ENCODE measurements around the gene PPP2R5B. TPM values are rescaled to one million over a fixed set of nuclear protein-coding genes. Genes with fewer than 3 reads are reported as not detected.

Gene PPP2R5B
- 10.5 and 11.1 TPM in 2 replicates for polyA plus RNA-seq (2013)

DNA sequence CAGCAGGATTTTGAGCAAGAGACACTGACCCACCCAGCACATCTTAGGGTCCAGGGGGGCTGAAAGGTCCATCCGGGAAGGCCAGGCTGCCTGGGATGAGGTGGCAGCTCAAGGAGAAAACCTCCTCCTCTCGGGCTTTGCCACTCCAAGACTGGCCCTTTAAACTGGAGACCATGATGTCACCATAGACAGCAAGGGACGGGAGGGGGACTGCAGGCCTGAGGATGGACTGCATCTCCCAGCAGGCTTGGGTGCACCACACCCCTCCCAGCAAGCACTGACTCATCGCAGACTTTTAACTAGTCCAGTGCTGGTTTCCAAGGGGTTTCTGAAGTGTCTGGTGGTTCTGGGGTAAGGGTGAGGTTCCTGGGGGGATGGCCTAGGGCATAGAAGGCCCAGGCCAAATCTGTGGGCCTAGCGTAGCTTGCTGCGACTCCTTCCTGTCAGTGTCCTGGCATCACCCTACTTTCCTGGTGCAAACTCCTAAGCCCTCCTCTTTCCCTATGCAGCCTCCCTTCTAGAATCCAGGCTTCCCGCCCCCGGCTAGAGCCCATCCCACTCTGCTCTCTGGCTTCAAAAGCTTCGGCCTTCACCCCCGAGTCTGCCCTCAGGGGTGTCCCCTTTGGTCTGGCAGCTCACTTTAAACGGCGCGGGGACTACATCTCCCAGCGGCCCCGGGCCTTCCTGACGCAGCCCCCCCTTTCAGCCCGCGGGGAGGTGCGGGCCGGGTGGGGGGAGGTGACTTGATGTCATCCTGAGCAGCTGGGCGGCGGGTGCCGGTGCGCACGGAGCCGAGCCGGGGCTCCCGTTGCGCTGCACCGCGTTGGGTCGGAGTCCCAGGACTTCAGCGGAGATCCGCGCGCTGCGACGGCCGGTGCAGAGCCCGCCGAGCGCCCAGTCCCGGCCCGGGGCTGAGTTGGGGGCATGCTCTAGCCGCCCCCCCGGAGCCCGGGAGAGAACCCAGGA lies at the start of gene PPP2R5B:
Gene PPP2R5B, plus strand, starts transcription at position 746 of the 966 bp plus-strand sequence. CDS start 1,046 bp downstream, outside the sequence.
- Histone ChIP-seq H3K79me1 (ENCODE audit: low read length) (peaks cover 9% of the 10 kb centered on the region), H3K9me3 (ENCODE audit: insufficient read depth, low read depth, low read length) (peaks cover 2% of the 10 kb centered on the region), H3K4me1 (ENCODE audit: control insufficient read depth in 1 of 2, insufficient read depth in 2 of 2, low read length in 2 of 2) (peaks cover 0 to 2% of the 10 kb centered on the region in 2 experiments), H3K27ac (ENCODE audit: low read depth, low read length) (peak within 1 kb of the TSS; percentile 59), H2AK5ac (ENCODE audit: low read length) (peak within 1 kb of the TSS; percentile 26), H2BK120ac (ENCODE audit: insufficient read depth, low read length, poor library complexity) (peak within 1 kb of the TSS; percentile 41), H3K23ac (ENCODE audit: low read length) (no peak within 1 kb of the TSS), H3K4ac (ENCODE audit: low read depth, low read length) (peak within 1 kb of the TSS; percentile 19), H3K4me3 (ENCODE audit: low read depth, low read length) (peak within 1 kb of the TSS; percentile 85), H3K4me2 (ENCODE audit: low read length) (peak within 1 kb of the TSS; percentile 95), H4K91ac (ENCODE audit: low read depth, low read length) (peak within 1 kb of the TSS; percentile 71), H2BK5ac (ENCODE audit: low read depth, low read length, poor library complexity) (peak within 1 kb of the TSS; percentile 34), H2BK12ac (ENCODE audit: low read length) (peak within 1 kb of the TSS; percentile 14), H3K36me3 (ENCODE audit: control insufficient read depth in 1 of 2, insufficient read depth in 2 of 2, low read length in 2 of 2) (peaks cover 0 to 4% of the 10 kb centered on the region in 2 experiments), H3K14ac (ENCODE audit: low read length) (peak within 1 kb of the TSS; percentile 52), H3K9ac (ENCODE audit: low read length) (peak within 1 kb of the TSS; percentile 71), H4K12ac (ENCODE audit: low read depth, low read length) (peak within 1 kb of the TSS; percentile 35), H4K8ac (ENCODE audit: low read depth, low read length) (peak within 1 kb of the TSS; percentile 89), H3K27me3 (ENCODE audit: insufficient read depth, low read length) (no peaks in the 10 kb centered on the region), H3K18ac (ENCODE audit: low read length) (peak within 1 kb of the TSS; percentile 44), H2AFZ (ENCODE audit: insufficient read depth, low read length, poor library complexity) (peak within 1 kb of the TSS; percentile 70), H3K79me2 (ENCODE audit: control insufficient read depth, insufficient read depth, low read length, poor library complexity) (peaks cover 3% of the 10 kb centered on the region)
- WGBS (ENCODE audit: extremely low coverage, insufficient coverage, insufficient read length) = no CpG with 5 or more reads among the region's 47 CpGs
- peak; percentile 80 to 88 for DNase-seq

DNA sequence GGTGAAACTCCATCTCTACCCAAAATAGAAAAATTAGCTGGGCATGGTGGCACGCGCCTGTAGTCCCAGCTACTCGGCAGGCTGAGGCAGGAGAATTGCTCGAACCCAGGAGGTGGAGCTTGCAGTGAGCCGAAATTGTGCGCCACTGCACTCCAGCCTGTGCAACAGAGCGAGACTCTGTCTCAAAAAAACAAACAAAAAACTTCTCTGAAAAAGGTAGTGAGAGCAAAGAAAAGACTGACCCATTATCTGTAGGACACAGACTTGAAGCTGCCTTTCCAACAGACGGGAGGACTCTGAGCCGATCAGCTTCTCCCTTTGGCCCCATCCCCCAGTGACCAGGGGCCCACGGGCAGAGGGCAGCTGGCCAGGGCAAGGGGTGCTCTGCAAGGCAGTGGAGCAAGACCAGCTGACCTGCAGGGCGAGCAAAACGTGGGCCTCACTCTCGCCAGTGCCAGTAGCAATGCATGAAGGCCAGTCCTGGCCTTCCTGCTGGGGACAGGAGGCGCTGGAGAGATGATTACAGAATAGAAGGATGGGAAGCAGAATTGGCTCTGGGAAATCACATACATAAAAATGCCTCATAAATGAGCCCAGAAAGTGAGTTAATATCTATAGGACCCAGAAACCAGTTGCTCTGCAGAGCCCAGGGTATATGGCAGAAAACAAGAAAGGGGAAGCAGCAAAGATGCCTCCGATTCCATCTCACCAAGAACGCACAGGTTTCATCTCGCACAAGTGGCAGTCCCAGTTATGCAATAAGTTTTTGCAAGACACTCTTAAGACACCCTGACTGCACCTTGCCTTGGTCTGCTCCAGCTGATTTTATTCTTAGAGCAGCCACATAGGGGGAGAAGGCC lies 48.9 kb upstream of the PPP2R5B start:
- Histone ChIP-seq H3K4me1 (ENCODE audit: control insufficient read depth in 1 of 2, insufficient read depth in 2 of 2, low read length in 2 of 2) (peaks cover 18 to 30% of the 10 kb centered on the region in 2 experiments), H2BK5ac (ENCODE audit: low read depth, low read length, poor library complexity) (no peak overlapping the region), H3K79me2 (ENCODE audit: control insufficient read depth, insufficient read depth, low read length, poor library complexity) (peaks cover 24% of the 10 kb centered on the region), H3K4me2 (ENCODE audit: low read length) (peak overlapping the region; percentile 79), H4K91ac (ENCODE audit: low read depth, low read length) (no peak overlapping the region), H3K4ac (ENCODE audit: low read depth, low read length) (peak overlapping the region; percentile 90), H3K27ac (ENCODE audit: low read depth, low read length) (no peak overlapping the region), H2BK120ac (ENCODE audit: insufficient read depth, low read length, poor library complexity) (no peak overlapping the region), H3K9me3 (ENCODE audit: insufficient read depth, low read depth, low read length) (no peaks in the 10 kb centered on the region), H2AK5ac (ENCODE audit: low read length) (no peak overlapping the region), H3K9ac (ENCODE audit: low read length) (no peak overlapping the region), H3K18ac (ENCODE audit: low read length) (peak overlapping the region; percentile 21), H4K12ac (ENCODE audit: low read depth, low read length) (no peak overlapping the region), H3K14ac (ENCODE audit: low read length) (no peak overlapping the region), H2BK12ac (ENCODE audit: low read length) (no peak overlapping the region), H2AFZ (ENCODE audit: insufficient read depth, low read length, poor library complexity) (no peak overlapping the region), H3K79me1 (ENCODE audit: low read length) (peaks cover 25% of the 10 kb centered on the region), H4K8ac (ENCODE audit: low read depth, low read length) (no peak overlapping the region), H3K4me3 (ENCODE audit: low read depth, low read length) (peak overlapping the region; percentile 42), H3K36me3 (ENCODE audit: control insufficient read depth in 1 of 2, insufficient read depth in 2 of 2, low read length in 2 of 2) (peaks cover 35% of the 10 kb centered on the region in 2 experiments), H3K27me3 (ENCODE audit: insufficient read depth, low read length) (no peaks in the 10 kb centered on the region), H3K23ac (ENCODE audit: low read length) (no peak overlapping the region)
- no CpG with 5 or more reads among the region's 17 CpGs for WGBS (ENCODE audit: extremely low coverage, insufficient coverage, insufficient read length)
- DNase-seq = peak in 1 of 2 donors; percentile 47

DNA sequence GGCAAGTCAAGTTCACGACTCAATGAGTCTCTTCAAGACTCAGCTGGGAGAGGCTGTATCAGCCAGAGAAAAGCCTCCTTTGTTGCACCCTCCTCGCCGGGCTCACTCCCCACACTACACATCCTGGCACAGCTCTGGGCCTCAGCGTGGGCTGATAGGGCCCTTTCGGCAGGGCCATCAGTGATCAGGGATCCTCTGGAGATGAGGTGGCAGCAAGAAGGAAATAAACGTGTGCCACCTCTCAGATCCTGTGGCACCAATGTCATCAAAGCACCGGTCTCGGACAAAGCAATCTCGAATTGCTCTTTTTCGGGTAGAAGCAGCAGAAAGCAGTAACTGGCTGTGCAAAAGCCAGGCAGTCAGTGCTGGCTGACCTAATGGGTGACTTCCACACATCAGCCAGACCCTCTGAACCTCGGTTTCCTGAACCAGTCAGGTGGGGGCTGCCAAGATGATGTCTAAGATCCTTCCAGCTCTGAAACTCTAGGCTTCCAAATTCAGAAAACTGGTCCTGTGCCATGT lies 48.2 kb upstream of the PPP2R5B start:
- Histone ChIP-seq H2BK5ac (ENCODE audit: low read depth, low read length, poor library complexity) (no peak overlapping the region), H2BK120ac (ENCODE audit: insufficient read depth, low read length, poor library complexity) (peak overlapping the region; percentile 48), H3K23ac (ENCODE audit: low read length) (no peak overlapping the region), H3K36me3 (ENCODE audit: control insufficient read depth in 1 of 2, insufficient read depth in 2 of 2, low read length in 2 of 2) (peaks cover 30% of the 10 kb centered on the region in 2 experiments), H3K27ac (ENCODE audit: low read depth, low read length) (no peak overlapping the region), H2BK12ac (ENCODE audit: low read length) (peak overlapping the region; percentile 58), H4K8ac (ENCODE audit: low read depth, low read length) (no peak overlapping the region), H3K9ac (ENCODE audit: low read length) (peak overlapping the region; percentile 4), H2AK5ac (ENCODE audit: low read length) (peak overlapping the region; percentile 70), H2AFZ (ENCODE audit: insufficient read depth, low read length, poor library complexity) (no peak overlapping the region), H3K79me1 (ENCODE audit: low read length) (peaks cover 21% of the 10 kb centered on the region), H3K4me3 (ENCODE audit: low read depth, low read length) (no peak overlapping the region), H3K27me3 (ENCODE audit: insufficient read depth, low read length) (no peaks in the 10 kb centered on the region), H4K12ac (ENCODE audit: low read depth, low read length) (no peak overlapping the region), H3K4me1 (ENCODE audit: control insufficient read depth in 1 of 2, insufficient read depth in 2 of 2, low read length in 2 of 2) (peaks cover 11 to 23% of the 10 kb centered on the region in 2 experiments), H3K9me3 (ENCODE audit: insufficient read depth, low read depth, low read length) (no peaks in the 10 kb centered on the region), H3K4me2 (ENCODE audit: low read length) (peak overlapping the region; percentile 79), H3K18ac (ENCODE audit: low read length) (peak overlapping the region; percentile 62), H3K14ac (ENCODE audit: low read length) (peak overlapping the region; percentile 33), H4K91ac (ENCODE audit: low read depth, low read length) (no peak overlapping the region), H3K79me2 (ENCODE audit: control insufficient read depth, insufficient read depth, low read length, poor library complexity) (peaks cover 22% of the 10 kb centered on the region), H3K4ac (ENCODE audit: low read depth, low read length) (peak overlapping the region; percentile 90)
- no peak for DNase-seq
- WGBS (ENCODE audit: extremely low coverage, insufficient coverage, insufficient read length) = no CpG with 5 or more reads among the region's 11 CpGs

DNA sequence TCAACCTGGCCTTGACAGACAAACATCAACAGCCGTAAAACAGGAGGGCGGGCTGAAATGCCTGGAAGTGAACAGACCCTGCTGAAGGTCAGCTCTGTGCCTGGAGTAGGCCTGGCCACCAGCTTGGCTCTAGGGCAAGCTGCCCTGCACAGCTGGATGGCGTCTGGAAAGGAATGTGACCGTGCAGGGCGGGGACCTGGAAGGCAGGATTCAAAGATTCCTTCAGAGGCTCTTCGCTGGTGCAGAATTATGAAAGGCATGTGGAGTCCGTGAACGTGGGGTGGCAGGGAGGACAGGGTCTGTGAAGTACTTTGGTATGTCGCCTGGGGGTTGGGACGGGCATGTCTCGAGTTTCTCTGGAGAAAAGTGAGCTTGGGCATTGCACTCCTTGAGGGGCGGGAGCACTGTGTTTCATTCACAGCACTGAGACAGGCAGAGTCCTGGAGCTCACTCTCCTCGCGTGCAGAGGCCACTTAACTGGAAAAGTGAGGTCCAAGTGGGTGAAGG lies 47.6 kb upstream of the PPP2R5B start:
- WGBS (ENCODE audit: extremely low coverage, insufficient coverage, insufficient read length) = no CpG with 5 or more reads among the region's 14 CpGs

More for the DNA sequence above, 47.6 kb upstream of the PPP2R5B start:
- Histone ChIP-seq H3K4me3 (ENCODE audit: low read depth, low read length) (peak overlapping the region; percentile 98), H3K9ac (ENCODE audit: low read length) (no peak overlapping the region), H3K9me3 (ENCODE audit: insufficient read depth, low read depth, low read length) (no peaks in the 10 kb centered on the region), H2AK5ac (ENCODE audit: low read length) (no peak overlapping the region), H3K4me2 (ENCODE audit: low read length) (peak overlapping the region; percentile 79), H3K36me3 (ENCODE audit: control insufficient read depth in 1 of 2, insufficient read depth in 2 of 2, low read length in 2 of 2) (peaks cover 25% of the 10 kb centered on the region in 2 experiments), H2AFZ (ENCODE audit: insufficient read depth, low read length, poor library complexity) (no peak overlapping the region), H3K14ac (ENCODE audit: low read length) (peak overlapping the region; percentile 93), H3K4me1 (ENCODE audit: control insufficient read depth in 1 of 2, insufficient read depth in 2 of 2, low read length in 2 of 2) (peaks cover 11 to 18% of the 10 kb centered on the region in 2 experiments), H2BK120ac (ENCODE audit: insufficient read depth, low read length, poor library complexity) (no peak overlapping the region), H2BK5ac (ENCODE audit: low read depth, low read length, poor library complexity) (peak overlapping the region; percentile 0), H3K18ac (ENCODE audit: low read length) (no peak overlapping the region), H3K27ac (ENCODE audit: low read depth, low read length) (peak overlapping the region; percentile 65), H4K91ac (ENCODE audit: low read depth, low read length) (peak overlapping the region; percentile 76), H3K79me1 (ENCODE audit: low read length) (peaks cover 21% of the 10 kb centered on the region), H3K23ac (ENCODE audit: low read length) (no peak overlapping the region), H4K12ac (ENCODE audit: low read depth, low read length) (no peak overlapping the region), H3K27me3 (ENCODE audit: insufficient read depth, low read length) (no peaks in the 10 kb centered on the region), H3K79me2 (ENCODE audit: control insufficient read depth, insufficient read depth, low read length, poor library complexity) (peaks cover 22% of the 10 kb centered on the region), H2BK12ac (ENCODE audit: low read length) (no peak overlapping the region), H4K8ac (ENCODE audit: low read depth, low read length) (no peak overlapping the region), H3K4ac (ENCODE audit: low read depth, low read length) (no peak overlapping the region)
- peak; percentile 99 for DNase-seq

Data from trophoblast cell (in vitro differentiated cells and primary cell).